HG03060 (cell line): ENCODE results near the gene NMNAT2.

Experiments used
- ATAC-seq: cut with Tn5 transposase; IDR thresholded peaks from one replicate; pipeline ENCODE4 v1.9.1; 2021; ENCODE audit warnings: low read depth, moderate number of reproducible peaks; ENCODE audit not compliant: unreplicated experiment

Gene NMNAT2

GRCh38 chr1:183368213-183369108, 49.7 kb downstream of the NMNAT2 start:
- no peak for ATAC-seq

GRCh38 chr1:183366116-183366515, 52.1 kb downstream of the NMNAT2 start:
- no peak for ATAC-seq

- no peak for ATAC-seq
These were observed 52.5 kb downstream of the NMNAT2 start for GRCh38 chr1:183365676-183366075.

- ATAC-seq: no peak
These were observed 53.1 kb downstream of the NMNAT2 start for GRCh38 chr1:183365093-183365492.

- ATAC-seq: no peak
These were observed 54.2 kb downstream of the NMNAT2 start for GRCh38 chr1:183363972-183364371.

GRCh38 chr1:183361081-183361480, 57.1 kb downstream of the NMNAT2 start:
- ATAC-seq: no peak

- no peak for ATAC-seq
These were observed 57.7 kb downstream of the NMNAT2 start for GRCh38 chr1:183360473-183360872.

- no peak for ATAC-seq
These were observed 61.5 kb downstream of the NMNAT2 start for GRCh38 chr1:183356534-183357182.

GRCh38 chr1:183355797-183356196, 62.4 kb downstream of the NMNAT2 start:
- ATAC-seq: no peak

- no peak for ATAC-seq
These were observed 63.0 kb downstream of the NMNAT2 start for GRCh38 chr1:183355181-183355580.

GRCh38 chr1:183353597-183353996, 64.6 kb downstream of the NMNAT2 start:
- no peak for ATAC-seq

GRCh38 chr1:183349201-183349711, 68.9 kb downstream of the NMNAT2 start:
- ATAC-seq: no peak

GRCh38 chr1:183346276-183346732, 71.9 kb downstream of the NMNAT2 start:
- no peak for ATAC-seq

- ATAC-seq: no peak
These were observed 78.5 kb downstream of the NMNAT2 start for GRCh38 chr1:183339556-183340167.

- ATAC-seq: no peak
These were observed 87.0 kb downstream of the NMNAT2 start for GRCh38 chr1:183331091-183331742.

GRCh38 chr1:183330335-183330734, 87.8 kb downstream of the NMNAT2 start:
- no peak for ATAC-seq

GRCh38 chr1:183328371-183328770, 89.8 kb downstream of the NMNAT2 start:
- no peak for ATAC-seq

GRCh38 chr1:183327434-183328290, 90.5 kb downstream of the NMNAT2 start:
- ATAC-seq: no peak

- no peak for ATAC-seq
These were observed 94.1 kb downstream of the NMNAT2 start for GRCh38 chr1:183323849-183324683.
